ENCODE data around the gene MIA2.
"Not testable (repeated sequence)": the region's sequence is repeated elsewhere in the genome, so short reads cannot be mapped to it uniquely, and the experiment has no call there.

DNA sequence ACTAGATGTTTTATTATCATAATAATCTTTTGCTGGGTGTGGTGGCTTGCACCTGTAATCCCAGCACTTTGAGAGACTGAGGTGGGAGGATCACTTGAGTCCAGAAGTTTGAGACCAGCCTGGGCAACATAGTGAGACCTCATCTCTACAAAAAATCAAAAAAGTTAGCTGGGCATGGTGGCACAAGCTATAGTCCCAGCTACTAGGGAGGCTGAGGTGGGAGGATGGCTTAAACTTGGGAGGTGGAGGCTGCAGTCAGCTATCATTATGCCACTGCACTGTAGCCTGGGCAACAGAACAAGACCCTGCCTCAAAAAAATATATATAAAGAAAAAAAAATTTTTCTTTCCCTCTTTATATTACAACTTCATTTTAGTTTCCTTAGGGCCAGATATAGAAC is 1.8 kb downstream of the MIA2 start:
- TF ChIP-seq, protein P1, sequence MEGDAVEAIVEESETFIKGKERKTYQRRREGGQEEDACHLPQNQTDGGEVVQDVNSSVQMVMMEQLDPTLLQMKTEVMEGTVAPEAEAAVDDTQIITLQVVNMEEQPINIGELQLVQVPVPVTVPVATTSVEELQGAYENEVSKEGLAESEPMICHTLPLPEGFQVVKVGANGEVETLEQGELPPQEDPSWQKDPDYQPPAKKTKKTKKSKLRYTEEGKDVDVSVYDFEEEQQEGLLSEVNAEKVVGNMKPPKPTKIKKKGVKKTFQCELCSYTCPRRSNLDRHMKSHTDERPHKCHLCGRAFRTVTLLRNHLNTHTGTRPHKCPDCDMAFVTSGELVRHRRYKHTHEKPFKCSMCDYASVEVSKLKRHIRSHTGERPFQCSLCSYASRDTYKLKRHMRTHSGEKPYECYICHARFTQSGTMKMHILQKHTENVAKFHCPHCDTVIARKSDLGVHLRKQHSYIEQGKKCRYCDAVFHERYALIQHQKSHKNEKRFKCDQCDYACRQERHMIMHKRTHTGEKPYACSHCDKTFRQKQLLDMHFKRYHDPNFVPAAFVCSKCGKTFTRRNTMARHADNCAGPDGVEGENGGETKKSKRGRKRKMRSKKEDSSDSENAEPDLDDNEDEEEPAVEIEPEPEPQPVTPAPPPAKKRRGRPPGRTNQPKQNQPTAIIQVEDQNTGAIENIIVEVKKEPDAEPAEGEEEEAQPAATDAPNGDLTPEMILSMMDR (IDR thresholded peaks at IDR 0.05), result not testable (repeated sequence)
- TF ChIP-seq POLR2A (IDR thresholded peaks at IDR 0.05), result not testable (repeated sequence)
